ENCODE data around the gene APCDD1.

APCDD1 gene

GRCh38 chr18:10457767-10458166 is 3.3 kb downstream of the APCDD1 start:
- no peak for ATAC-seq (ENCODE audit: low read depth)
- H3K27me3 ChIP-seq (ENCODE audit: insufficient read depth, poor library complexity, severe bottlenecking): peaks cover 67% of the 10 kb centered on the region
- no peaks in the 10 kb centered on the region for H3K36me3 ChIP-seq (ENCODE audit: low read depth)

GRCh38 chr18:10458691-10459090 is 4.3 kb downstream of the APCDD1 start:
- no peak overlapping the region for H3K27ac ChIP-seq (ENCODE audit: poor library complexity, severe bottlenecking)

More at GRCh38 chr18:10457767-10458166, 3.3 kb downstream of the APCDD1 start:
- TF ChIP-seq, protein P1, sequence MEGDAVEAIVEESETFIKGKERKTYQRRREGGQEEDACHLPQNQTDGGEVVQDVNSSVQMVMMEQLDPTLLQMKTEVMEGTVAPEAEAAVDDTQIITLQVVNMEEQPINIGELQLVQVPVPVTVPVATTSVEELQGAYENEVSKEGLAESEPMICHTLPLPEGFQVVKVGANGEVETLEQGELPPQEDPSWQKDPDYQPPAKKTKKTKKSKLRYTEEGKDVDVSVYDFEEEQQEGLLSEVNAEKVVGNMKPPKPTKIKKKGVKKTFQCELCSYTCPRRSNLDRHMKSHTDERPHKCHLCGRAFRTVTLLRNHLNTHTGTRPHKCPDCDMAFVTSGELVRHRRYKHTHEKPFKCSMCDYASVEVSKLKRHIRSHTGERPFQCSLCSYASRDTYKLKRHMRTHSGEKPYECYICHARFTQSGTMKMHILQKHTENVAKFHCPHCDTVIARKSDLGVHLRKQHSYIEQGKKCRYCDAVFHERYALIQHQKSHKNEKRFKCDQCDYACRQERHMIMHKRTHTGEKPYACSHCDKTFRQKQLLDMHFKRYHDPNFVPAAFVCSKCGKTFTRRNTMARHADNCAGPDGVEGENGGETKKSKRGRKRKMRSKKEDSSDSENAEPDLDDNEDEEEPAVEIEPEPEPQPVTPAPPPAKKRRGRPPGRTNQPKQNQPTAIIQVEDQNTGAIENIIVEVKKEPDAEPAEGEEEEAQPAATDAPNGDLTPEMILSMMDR (IDR thresholded peaks at IDR 0.05; ENCODE audit: poor library complexity, severe bottlenecking): no peak
- Histone ChIP-seq H3K9me3 (ENCODE audit: severe bottlenecking) (no peaks in the 10 kb centered on the region), H3K4me3 (ENCODE audit: severe bottlenecking) (no peak overlapping the region), H3K4me1 (ENCODE audit: insufficient read depth, poor library complexity, severe bottlenecking) (no peaks in the 10 kb centered on the region), H3K27ac (ENCODE audit: poor library complexity, severe bottlenecking) (no peak overlapping the region)
- no peak for DNase-seq (ENCODE audit: low spot score)

GRCh38 chr18:10459587-10459986 is 5.2 kb downstream of the APCDD1 start:
- Histone ChIP-seq H3K36me3 (ENCODE audit: low read depth) (no peaks in the 10 kb centered on the region), H3K9me3 (ENCODE audit: severe bottlenecking) (no peaks in the 10 kb centered on the region), H3K27ac (ENCODE audit: poor library complexity, severe bottlenecking) (no peak overlapping the region), H3K27me3 (ENCODE audit: insufficient read depth, poor library complexity, severe bottlenecking) (peaks cover 52% of the 10 kb centered on the region), H3K4me1 (ENCODE audit: insufficient read depth, poor library complexity, severe bottlenecking) (no peaks in the 10 kb centered on the region), H3K4me3 (ENCODE audit: severe bottlenecking) (no peak overlapping the region)
- DNase-seq (ENCODE audit: low spot score) (no peak), ATAC-seq (ENCODE audit: low read depth) (no peak)
- TF ChIP-seq, protein P1 (IDR thresholded peaks at IDR 0.05; ENCODE audit: poor library complexity, severe bottlenecking): no peak

More at GRCh38 chr18:10458691-10459090, 4.3 kb downstream of the APCDD1 start:
- H3K4me1 ChIP-seq (ENCODE audit: insufficient read depth, poor library complexity, severe bottlenecking): no peaks in the 10 kb centered on the region
- no peaks in the 10 kb centered on the region for H3K9me3 ChIP-seq (ENCODE audit: severe bottlenecking)
- no peak overlapping the region for H3K4me3 ChIP-seq (ENCODE audit: severe bottlenecking)
- peaks cover 58% of the 10 kb centered on the region for H3K27me3 ChIP-seq (ENCODE audit: insufficient read depth, poor library complexity, severe bottlenecking)
- ATAC-seq (ENCODE audit: low read depth) (no peak), DNase-seq (ENCODE audit: low spot score) (no peak)
- no peaks in the 10 kb centered on the region for H3K36me3 ChIP-seq (ENCODE audit: low read depth)
- TF ChIP-seq, protein P1 (IDR thresholded peaks at IDR 0.05; ENCODE audit: poor library complexity, severe bottlenecking): no peak

DNA sequence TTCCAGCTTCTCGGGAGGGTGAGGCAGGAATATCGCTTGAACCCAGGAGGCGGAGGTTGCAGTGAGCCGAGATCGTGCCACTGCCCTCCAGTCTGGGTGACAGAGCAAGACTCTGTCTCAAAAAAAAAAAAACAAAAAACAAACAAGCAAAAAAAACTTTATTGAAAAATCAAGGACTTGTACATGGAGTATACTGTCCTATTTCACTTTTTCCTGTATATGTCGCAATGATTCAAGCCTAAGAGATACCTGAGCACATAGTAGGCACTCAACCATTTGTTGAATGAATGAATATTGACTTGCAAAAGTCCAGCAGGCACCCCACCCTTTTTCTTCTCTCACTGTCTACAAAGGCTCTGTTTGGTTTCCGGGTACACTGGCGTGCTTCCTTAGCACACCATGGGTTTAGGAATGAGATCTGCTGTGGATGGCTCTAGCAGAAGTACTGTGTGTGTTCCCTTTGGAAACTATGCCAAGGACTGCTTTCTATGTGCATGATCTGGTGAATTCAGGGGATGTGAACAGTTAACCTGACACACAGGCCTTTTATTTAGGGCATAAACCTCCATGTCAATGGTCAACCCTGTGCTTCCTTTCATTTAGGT is 6.1 kb downstream of the APCDD1 start:
- Histone ChIP-seq H3K27me3 (ENCODE audit: insufficient read depth, poor library complexity, severe bottlenecking) (peaks cover 45% of the 10 kb centered on the region), H3K4me1 (ENCODE audit: insufficient read depth, poor library complexity, severe bottlenecking) (no peaks in the 10 kb centered on the region), H3K4me3 (ENCODE audit: severe bottlenecking) (no peak overlapping the region), H3K9me3 (ENCODE audit: severe bottlenecking) (no peaks in the 10 kb centered on the region), H3K36me3 (ENCODE audit: low read depth) (no peaks in the 10 kb centered on the region), H3K27ac (ENCODE audit: poor library complexity, severe bottlenecking) (no peak overlapping the region)
- ATAC-seq (ENCODE audit: low read depth) (no peak), DNase-seq (ENCODE audit: low spot score) (no peak)
- TF ChIP-seq, protein P1 (IDR thresholded peaks at IDR 0.05; ENCODE audit: poor library complexity, severe bottlenecking): no peak

DNA sequence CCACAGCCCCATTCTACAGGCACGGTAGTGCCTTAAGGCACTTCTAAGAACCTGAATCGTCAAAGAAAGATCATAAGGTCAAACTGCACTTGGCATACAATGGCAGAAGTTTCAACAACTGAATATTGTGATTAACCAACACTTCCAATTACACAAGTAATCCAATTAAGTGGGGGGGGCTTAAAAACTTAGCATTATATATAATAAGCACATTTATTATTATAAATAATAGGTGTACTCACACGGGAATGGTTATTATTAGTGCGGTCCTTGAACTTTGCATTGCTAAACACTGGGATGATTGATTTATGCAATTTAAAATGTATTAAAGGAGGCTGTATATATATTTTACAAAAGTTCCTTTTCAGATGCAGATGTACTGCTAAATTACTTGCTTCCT is 7.6 kb downstream of the APCDD1 start:
- Histone ChIP-seq H3K9me3 (ENCODE audit: severe bottlenecking) (no peaks in the 10 kb centered on the region), H3K36me3 (ENCODE audit: low read depth) (no peaks in the 10 kb centered on the region), H3K27me3 (ENCODE audit: insufficient read depth, poor library complexity, severe bottlenecking) (peaks cover 30% of the 10 kb centered on the region), H3K4me3 (ENCODE audit: severe bottlenecking) (no peak overlapping the region), H3K27ac (ENCODE audit: poor library complexity, severe bottlenecking) (no peak overlapping the region), H3K4me1 (ENCODE audit: insufficient read depth, poor library complexity, severe bottlenecking) (no peaks in the 10 kb centered on the region)
- DNase-seq (ENCODE audit: low spot score): no peak
- TF ChIP-seq, protein P1 (IDR thresholded peaks at IDR 0.05; ENCODE audit: poor library complexity, severe bottlenecking): no peak
- ATAC-seq (ENCODE audit: low read depth): no peak

Measured in RWPE2 (cell line).